Measurements from ENCODE around the gene QPRT.

Gene QPRT

DNA sequence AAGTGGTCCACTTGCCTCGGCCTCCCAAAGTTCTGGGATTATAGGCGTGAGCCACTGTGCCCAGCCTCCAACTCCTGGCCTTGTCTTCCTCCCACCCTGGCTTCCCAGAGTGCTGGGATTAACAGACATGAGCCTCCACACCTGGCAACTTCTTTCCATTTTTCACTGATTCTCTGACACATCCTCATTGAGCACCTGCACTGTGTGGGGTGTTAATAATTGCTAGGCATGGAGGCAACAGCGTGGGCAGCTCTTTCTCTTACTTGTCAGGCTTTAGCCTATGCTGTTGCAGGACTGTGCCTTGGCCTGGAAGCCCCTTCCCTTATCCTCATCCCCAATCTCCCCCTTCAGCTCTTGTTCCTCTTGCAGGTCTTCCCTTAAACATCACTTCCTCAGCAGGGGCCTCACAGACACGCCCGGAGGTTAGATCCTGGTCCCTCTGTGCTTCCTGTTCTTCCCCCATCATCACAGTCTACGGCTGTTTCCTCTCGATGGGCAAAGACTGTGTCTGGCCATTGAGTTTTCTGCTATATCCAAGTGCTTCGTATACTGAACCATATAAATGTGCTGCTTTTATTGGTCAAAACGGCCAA is 7.9 kb downstream of the QPRT start:
- no peak for TF ChIP-seq CTCF (IDR thresholded peaks at IDR 0.05)

DNA sequence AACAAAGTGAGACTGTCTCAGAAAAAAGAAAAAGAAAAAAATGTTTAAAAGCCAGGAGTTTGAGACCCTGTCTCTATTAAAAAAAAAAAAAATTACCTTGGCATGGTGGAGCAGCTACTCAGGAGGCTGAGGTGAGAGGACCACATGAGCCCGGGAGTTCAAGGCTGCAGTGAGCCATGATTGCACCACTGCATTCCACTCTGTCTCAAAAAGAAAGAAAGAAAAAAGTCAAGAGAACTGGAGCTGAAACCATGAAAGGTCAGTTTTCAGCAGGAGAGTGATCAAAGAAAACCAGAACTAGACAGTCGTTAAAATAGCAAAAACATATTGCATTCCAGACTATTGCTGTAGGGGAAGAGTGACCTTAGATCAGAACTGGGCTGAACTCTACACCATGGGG is 8.8 kb downstream of the QPRT start:
- TF ChIP-seq CTCF (IDR thresholded peaks at IDR 0.05), result no peak

- no peak for TF ChIP-seq CTCF (IDR thresholded peaks at IDR 0.05)
Measured at GRCh38 chr16:29688172-29688571, 9.2 kb downstream of the QPRT start.

- TF ChIP-seq CTCF (IDR thresholded peaks at IDR 0.05), result no peak
Measured at GRCh38 chr16:29694384-29695195, 15.6 kb downstream of the QPRT start.

DNA sequence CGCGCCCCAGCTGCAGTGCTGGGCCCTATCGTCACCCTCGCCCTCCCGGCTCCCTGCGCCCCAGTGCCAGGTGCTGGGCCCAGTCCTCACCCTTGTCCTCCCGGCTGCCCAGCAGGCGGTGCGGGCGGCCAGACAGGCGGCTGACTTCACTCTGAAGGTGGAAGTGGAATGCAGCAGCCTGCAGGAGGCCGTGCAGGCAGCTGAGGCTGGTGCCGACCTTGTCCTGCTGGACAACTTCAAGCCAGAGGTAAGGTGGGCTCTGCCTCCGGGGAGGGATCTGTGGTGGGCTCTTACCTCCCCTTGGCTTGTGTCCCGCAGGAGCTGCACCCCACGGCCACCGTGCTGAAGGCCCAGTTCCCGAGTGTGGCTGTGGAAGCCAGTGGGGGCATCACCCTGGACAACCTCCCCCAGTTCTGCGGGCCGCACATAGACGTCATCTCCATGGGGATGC is 17.9 kb downstream of the QPRT start:
- TF ChIP-seq CTCF (IDR thresholded peaks at IDR 0.05), result no peak

DNA sequence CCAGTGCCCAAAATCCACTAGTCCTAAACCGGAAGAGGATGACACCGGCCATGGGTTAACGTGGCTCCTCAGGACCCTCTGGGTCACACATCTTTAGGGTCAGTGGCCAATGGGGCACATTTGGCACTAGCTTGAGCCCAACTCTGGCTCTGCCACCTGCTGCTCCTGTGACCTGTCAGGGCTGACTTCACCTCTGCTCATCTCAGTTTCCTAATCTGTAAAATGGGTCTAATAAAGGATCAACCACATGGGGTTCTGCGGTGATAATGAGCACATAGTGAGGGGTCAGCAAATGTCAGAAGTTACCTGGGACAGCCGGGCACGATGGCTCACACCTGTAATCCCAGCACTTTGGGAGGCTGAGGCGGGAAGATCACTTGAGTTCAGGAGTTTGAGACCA is 18.4 kb downstream of the QPRT start:
- TF ChIP-seq CTCF (IDR thresholded peaks at IDR 0.05), result no peak

DNA sequence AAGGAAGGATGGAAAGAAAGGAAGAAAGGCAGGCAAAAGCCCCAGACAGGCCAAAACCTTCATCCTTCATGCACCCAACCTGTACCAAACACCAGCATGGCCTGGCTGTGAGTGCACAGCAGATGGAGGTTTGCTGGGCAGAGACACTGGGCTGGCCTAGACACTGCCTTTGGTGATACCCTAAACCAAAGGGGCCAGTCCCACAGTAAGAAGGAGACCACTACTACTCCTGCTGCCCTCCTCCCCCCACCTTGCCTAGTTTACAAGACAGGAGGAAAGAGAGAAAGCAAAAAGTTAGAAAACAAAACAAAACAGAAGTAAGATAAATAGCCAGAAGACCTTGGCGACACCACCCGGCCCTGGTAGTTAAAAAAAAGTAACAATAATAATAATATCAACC is 19.1 kb downstream of the QPRT start:
- no peak for TF ChIP-seq CTCF (IDR thresholded peaks at IDR 0.05)

Measured in LNCAP (cell line).